RWPE2 (cell line): ENCODE data around the gene TPSB2.
A peak's percentile ranks its signal among the peaks of the same experiment; 100 is the strongest.

Experiments
- ATAC-seq: fragments of 200-7000 bp; cut with Tn5 transposase; 3 replicates; pipeline ENCODE4 v1.9.1; 2021; ENCODE audit warnings: low read depth
- DNase-seq: peaks from one replicate; pipeline ENCODE4 v3.0.0-alpha.2; 2020; ENCODE audit warnings: low spot score
- H3K27ac ChIP-seq: fragments of 450-650 bp; 2 replicates; pipeline ENCODE4 v1.5.1; 2017; ENCODE audit warnings: mild to moderate bottlenecking; ENCODE audit not compliant: poor library complexity, severe bottlenecking
- H3K27me3 ChIP-seq: fragments of 250-450 bp; sonication (Bioruptor Pico); 2 replicates; pipeline ENCODE4 v1.5.1; 2021; ENCODE audit warnings: mild to moderate bottlenecking, moderate library complexity; ENCODE audit not compliant: insufficient read depth, poor library complexity, severe bottlenecking
- H3K36me3 ChIP-seq: fragments of 250-450 bp; sonication (Bioruptor Pico); 2 replicates; pipeline ENCODE4 v1.5.1; 2020; ENCODE audit warnings: low read depth, mild to moderate bottlenecking, moderate library complexity
- H3K4me1 ChIP-seq: fragments of 250-450 bp; sonication (Bioruptor Pico); 2 replicates; pipeline ENCODE4 v1.5.1; 2021; ENCODE audit warnings: mild to moderate bottlenecking, moderate library complexity; ENCODE audit not compliant: insufficient read depth, poor library complexity, severe bottlenecking
- H3K4me3 ChIP-seq: fragments of 250-450 bp; sonication (Bioruptor Pico); 2 replicates; pipeline ENCODE4 v1.5.1; 2021; ENCODE audit warnings: mild to moderate bottlenecking, moderate library complexity; ENCODE audit not compliant: severe bottlenecking
- H3K9me3 ChIP-seq: fragments of 250-450 bp; sonication (Bioruptor Pico); 2 replicates; pipeline ENCODE4 v1.5.1; 2021; ENCODE audit warnings: mild to moderate bottlenecking, moderate library complexity; ENCODE audit not compliant: severe bottlenecking
- TF ChIP-seq, protein P1 (sequence below): fragments of 450-650 bp; IDR thresholded peaks from one replicate; pipeline ENCODE4 v1.5.1; 2017; ENCODE audit warnings: mild to moderate bottlenecking, moderate library complexity; ENCODE audit not compliant: poor library complexity, severe bottlenecking

Gene TPSB2

DNA sequence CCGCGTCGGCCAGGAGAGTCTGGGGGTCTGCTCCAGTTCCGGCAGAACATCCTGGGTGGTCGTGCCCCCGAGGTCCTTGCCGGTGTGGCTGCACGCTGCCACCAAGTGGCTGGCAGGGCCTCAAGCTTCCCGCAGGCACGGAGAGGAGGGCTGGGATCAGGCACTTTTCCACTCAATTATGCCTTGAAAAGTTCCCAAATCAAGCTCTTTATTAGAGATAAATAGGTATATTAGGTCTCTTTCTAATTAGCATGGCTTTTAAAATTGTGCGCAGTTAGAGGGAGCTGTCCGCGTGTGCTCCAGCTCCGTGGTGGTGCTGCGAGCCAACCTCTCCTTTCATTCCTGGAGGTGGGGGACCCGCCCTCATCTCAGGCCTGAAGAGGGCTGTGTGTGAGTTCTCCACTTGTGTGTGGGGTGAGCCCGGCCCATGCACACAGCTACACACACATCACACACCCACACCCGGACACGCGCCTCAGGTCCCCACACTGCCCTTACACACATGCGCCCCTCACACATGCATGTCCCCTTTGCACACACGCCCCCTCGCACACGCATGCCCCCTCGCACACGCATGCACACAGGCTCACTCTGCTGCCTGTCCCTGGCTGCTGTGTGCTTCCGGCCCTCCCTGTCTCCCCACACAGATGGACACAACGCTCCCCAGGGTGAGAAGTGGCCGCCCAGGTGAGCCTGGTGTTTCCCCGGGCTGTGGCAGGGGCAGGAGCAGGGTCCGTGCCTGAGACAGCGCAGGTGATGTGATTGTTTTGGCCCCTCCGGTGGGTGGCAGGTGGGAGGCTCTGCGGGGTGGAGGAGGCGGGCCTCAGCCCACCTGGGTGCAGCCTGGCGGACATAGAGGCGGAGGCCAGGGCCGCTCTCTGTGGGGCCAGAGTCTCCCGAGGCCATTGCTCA lies 48.3 kb downstream of the TPSB2 start:
- H3K27me3 ChIP-seq, result no peaks in the 10 kb centered on the region
- TF ChIP-seq, protein P1, sequence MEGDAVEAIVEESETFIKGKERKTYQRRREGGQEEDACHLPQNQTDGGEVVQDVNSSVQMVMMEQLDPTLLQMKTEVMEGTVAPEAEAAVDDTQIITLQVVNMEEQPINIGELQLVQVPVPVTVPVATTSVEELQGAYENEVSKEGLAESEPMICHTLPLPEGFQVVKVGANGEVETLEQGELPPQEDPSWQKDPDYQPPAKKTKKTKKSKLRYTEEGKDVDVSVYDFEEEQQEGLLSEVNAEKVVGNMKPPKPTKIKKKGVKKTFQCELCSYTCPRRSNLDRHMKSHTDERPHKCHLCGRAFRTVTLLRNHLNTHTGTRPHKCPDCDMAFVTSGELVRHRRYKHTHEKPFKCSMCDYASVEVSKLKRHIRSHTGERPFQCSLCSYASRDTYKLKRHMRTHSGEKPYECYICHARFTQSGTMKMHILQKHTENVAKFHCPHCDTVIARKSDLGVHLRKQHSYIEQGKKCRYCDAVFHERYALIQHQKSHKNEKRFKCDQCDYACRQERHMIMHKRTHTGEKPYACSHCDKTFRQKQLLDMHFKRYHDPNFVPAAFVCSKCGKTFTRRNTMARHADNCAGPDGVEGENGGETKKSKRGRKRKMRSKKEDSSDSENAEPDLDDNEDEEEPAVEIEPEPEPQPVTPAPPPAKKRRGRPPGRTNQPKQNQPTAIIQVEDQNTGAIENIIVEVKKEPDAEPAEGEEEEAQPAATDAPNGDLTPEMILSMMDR, result no peak
- DNase-seq (no peak), ATAC-seq (peak; percentile 15; the same call in 2 of the 3 replicates)
- H3K4me3 ChIP-seq, result no peak overlapping the region
- no peak overlapping the region for H3K27ac ChIP-seq
- no peaks in the 10 kb centered on the region for H3K4me1 ChIP-seq
- no peaks in the 10 kb centered on the region for H3K36me3 ChIP-seq
- no peaks in the 10 kb centered on the region for H3K9me3 ChIP-seq

DNA sequence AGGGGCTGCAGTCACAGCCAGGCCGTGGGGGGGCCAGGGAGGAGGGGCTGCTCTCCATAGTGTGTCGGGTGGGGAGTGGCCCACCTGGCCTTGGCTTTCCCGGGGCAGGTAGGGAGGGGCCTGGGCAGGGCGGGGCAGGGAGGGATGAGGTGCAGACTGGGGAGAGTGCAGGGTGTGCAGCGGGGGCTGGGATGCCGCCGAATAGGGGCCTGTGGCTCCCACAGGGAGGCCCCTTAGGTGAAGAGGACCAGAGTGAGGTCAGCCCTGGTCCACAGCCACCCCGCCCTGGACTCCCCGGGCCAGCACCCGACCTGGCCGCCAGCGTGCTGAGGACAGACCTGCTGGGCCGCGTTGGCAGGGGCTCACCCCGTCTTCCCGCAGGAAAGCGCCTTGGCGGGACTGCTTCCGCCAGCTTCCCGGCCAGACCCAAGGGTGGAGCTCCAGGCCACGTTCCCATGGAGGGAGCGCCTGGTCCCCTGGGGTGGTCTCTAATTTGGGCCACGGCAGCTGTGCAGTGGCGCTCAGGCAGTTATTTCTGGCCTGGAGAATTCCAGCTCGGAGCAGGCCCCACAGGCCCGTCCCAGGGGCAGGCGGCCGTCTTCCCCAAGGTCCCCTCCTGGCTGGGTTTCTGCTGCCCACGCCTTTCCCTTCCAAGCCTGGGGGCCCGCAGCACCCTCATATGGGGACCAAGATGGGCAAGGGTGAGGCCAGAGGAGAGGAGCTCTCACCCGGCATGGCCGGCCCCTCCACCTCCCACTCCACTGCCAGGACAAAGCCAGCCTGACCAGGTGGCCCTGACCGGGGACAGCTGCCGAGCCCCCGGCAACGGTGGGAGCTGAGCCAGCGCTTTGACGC lies 49.2 kb downstream of the TPSB2 start:
- TF ChIP-seq, protein P1, result no peak
- DNase-seq (no peak), ATAC-seq (no peak)
- Histone ChIP-seq H3K27me3 (no peaks in the 10 kb centered on the region), H3K9me3 (no peaks in the 10 kb centered on the region), H3K4me1 (no peaks in the 10 kb centered on the region), H3K36me3 (no peaks in the 10 kb centered on the region), H3K27ac (no peak overlapping the region), H3K4me3 (no peak overlapping the region)
